GM18508 (cell line): ENCODE data around the gene THAP7.

ENCODE experiments used
- ATAC-seq: cut with Tn5 transposase; IDR thresholded peaks from one replicate; pipeline ENCODE4 v1.9.1; 2021; ENCODE audit warnings: moderate number of reproducible peaks; ENCODE audit not compliant: insufficient read depth, unreplicated experiment

THAP7 gene

DNA sequence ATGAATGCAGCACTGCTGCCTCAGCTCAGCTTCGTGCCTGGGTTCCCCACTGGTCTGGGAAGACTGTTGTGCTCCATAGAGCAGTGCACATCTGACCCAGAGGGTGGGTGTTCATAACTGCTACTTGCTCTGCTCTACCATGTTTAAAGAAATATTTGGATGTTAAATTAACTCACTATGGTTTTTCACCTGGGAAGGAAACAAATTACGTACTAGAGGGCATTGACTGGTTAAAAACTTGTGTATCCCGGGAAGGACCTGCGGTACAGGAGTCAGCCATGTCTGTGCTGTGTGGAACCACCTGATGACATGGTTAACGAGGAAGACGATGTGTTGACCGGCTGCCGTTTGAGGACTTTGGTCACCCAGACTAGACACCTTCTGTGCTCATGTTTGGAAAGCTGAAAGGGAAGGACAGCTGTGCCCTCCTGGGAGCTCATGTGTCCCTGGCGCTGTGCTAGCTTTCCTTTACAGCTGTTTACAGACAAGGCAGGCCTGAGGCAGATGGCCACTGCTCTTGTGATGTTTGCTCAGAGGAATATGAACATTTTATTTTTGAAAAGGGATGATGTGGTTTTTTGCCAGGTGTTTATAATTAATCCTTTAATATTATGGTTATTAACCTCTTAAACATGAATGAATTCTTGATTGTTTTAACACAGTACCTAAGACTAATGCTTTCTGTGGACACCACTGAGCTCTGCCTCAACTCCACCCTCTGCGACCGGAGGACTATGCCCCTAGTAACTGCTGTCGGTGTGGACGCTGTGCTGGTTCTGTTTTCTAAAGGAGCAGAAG, 49.2 kb downstream of the THAP7 start:
- ATAC-seq = no peak

DNA sequence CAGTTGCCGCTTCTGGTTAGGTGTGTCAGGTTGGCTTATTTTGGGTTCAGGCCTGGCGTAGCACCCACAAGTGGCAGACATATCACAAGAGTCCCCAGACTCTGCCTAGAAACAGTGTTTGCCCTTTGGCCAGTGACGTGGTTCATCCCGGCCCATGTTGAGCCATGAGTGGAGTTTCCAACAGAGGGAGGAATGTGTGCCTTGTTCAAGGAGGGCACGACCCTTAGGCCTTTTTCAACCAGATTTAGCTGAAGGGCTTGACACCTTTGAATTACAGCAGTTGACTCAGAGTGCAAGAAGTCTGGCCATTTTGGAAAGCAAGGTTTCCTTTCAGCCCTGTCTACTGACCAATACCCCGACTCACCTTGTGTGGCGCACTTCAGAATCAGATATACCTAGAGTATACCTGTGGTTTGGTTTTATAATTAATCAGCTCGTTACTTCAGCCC, 50.0 kb downstream of the THAP7 start:
- ATAC-seq = no peak

DNA sequence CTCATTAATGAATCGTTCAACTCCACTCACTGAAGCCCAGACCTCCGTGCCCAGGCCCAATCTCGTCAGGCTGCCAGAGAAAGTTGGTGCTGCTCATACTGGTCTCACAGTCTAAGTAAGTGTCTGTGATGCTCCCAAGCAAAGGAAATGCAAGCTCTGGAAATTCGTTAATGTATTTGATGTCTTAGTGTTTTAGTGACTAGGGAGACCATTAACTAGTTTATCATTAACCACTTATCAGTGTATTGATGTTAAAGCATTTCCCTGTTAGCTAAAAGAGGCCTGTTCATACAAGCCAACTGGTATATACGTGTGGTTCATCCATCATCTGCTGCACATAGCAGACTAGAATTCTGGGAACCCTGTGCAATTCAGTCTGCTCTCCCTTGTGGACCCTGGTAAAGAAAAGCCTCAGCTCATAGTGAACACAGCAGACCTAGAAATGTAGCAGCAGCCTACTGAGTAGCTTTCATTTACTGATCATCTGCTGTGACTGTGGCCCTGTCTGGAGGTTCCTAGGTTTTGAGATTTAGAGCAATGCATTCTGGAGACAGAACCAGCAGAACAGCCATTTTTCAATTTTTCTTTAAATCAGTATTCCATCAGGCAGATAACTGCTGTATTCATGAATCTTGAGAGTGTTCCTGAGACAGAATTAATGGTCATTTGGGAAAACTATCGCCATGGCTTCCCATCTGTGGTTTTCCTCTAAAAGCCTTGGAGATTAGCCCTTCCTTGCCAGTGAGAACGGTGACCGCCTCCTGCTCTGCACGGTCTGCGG, 50.6 kb downstream of the THAP7 start:
- ATAC-seq = no peak

DNA sequence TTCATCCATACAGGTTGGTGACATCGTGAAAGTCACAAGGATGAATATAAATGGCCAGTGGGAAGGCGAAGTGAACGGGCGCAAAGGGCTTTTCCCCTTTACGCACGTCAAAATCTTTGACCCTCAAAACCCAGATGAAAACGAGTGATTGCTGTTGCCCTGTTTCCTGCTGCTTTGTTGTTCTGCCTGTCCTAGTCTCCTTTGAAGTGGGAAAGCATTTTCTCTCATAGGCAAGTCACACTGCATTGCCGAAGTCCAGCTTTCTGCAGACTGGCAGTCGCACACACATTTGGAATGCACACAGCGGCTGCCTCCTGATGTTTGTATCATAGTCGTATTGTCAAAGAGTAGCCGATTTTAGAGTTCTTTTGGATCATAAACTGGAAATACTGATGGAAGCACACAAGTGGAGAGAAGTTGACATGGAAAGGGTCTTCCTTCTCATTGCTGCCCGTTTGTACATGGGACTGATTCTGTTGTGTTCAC, 52.2 kb downstream of the THAP7 start:
- no peak for ATAC-seq
